Endothelial cell of hepatic sinusoid (primary cell): ENCODE results near the gene TNFAIP2.

ENCODE experiments used
- in situ Hi-C: cut with HindIII; loops from 2 replicates; pipeline ENCODE4 v1.10.0; 2017; ENCODE audit warnings: low sequenced_read_pairs

The TNFAIP2 gene

GRCh38 chr14:103132381-103133209 is 9.3 kb downstream of the TNFAIP2 start:
- in situ Hi-C loops: no loop called here

GRCh38 chr14:103133210-103134140 is 10.2 kb downstream of the TNFAIP2 start:
- in situ Hi-C loops: no loop called here

GRCh38 chr14:103134405-103134804 is 11.1 kb downstream of the TNFAIP2 start:
- in situ Hi-C loops: no loop called here

GRCh38 chr14:103134919-103135318 is 11.7 kb downstream of the TNFAIP2 start:
- in situ Hi-C loops: no loop called here

- in situ Hi-C loops: no loop called here
These were observed 12.3 kb downstream of the TNFAIP2 start for GRCh38 chr14:103135333-103136260.

GRCh38 chr14:103136388-103137271 is 13.4 kb downstream of the TNFAIP2 start:
- in situ Hi-C loops: no loop called here

- in situ Hi-C loops: no loop called here
These were observed 14.5 kb downstream of the TNFAIP2 start for GRCh38 chr14:103137689-103138300.

GRCh38 chr14:103138301-103139131 is 15.3 kb downstream of the TNFAIP2 start:
- in situ Hi-C loops: no loop called here

- in situ Hi-C loops: loop anchor here (10.0 kb wide), 1 partner anchor 45 kb away; the partner anchor contains the start of gene EXOC3L4
These were observed 16.1 kb downstream of the TNFAIP2 start for GRCh38 chr14:103139132-103140025.

- in situ Hi-C loops: loop anchor here (10.0 kb wide), 1 partner anchor 46 kb away; the partner anchor contains the start of gene EXOC3L4
These were observed 17.3 kb downstream of the TNFAIP2 start for GRCh38 chr14:103140316-103141109.

GRCh38 chr14:103141117-103141796 is 18.0 kb downstream of the TNFAIP2 start:
- in situ Hi-C loops: loop anchor here (10.0 kb wide), 1 partner anchor 46 kb away; the partner anchor contains the start of gene EXOC3L4

GRCh38 chr14:103142026-103142425 is 18.8 kb downstream of the TNFAIP2 start:
- in situ Hi-C loops: loop anchor here (10.0 kb wide), 1 partner anchor 47 kb away; the partner anchor contains the start of gene EXOC3L4

- in situ Hi-C loops: loop anchor here (10.0 kb wide), 1 partner anchor 48 kb away; the partner anchor contains the start of gene EXOC3L4
These were observed 19.6 kb downstream of the TNFAIP2 start for GRCh38 chr14:103142721-103143302.

- in situ Hi-C loops: loop anchor here (10.0 kb wide), 1 partner anchor 49 kb away; the partner anchor contains the start of gene EXOC3L4
These were observed 20.2 kb downstream of the TNFAIP2 start for GRCh38 chr14:103143506-103143905.

- in situ Hi-C loops: loop anchor here (10.0 kb wide), 1 partner anchor 49 kb away; the partner anchor contains the start of gene EXOC3L4
These were observed 20.8 kb downstream of the TNFAIP2 start for GRCh38 chr14:103144085-103144484.
